ENCODE measurements around the gene HDAC9.

HDAC9 gene

DNA sequence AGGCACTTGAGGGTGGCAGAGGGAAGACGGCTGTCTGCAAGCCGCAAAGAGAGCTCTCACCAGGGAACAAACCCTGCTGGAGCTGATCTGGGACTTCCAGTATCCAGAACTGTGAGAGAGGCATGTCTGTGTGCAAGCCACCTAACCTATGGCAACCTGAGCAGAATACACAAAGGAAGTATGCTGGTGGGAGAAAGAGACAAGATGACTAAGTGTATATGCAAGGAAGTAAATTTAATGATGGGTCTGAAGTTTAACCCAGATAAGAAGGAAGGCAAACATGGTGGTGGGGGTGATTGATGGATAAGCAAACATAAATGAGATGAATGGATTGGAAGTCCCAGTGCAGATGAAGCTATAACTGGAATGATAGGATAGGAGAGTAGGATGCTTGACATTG, 328.6 kb downstream of the HDAC9 start:
- no peak overlapping the region for H4K8ac ChIP-seq (ENCODE audit: low read depth, low read length)
- H3K4me3 ChIP-seq (ENCODE audit: low read length), result no peak overlapping the region
- no peak overlapping the region for H3K23ac ChIP-seq (ENCODE audit: low read length)
- H3K79me2 ChIP-seq (ENCODE audit: control insufficient read depth, insufficient read depth, low read length), result no peaks in the 10 kb centered on the region
- no peak overlapping the region for H3K56ac ChIP-seq (ENCODE audit: low read length)
- H3K4me2 ChIP-seq (ENCODE audit: low read length), result no peak overlapping the region
- H2BK5ac ChIP-seq (ENCODE audit: low read length), result no peak overlapping the region
- no peak overlapping the region for H2AK5ac ChIP-seq (ENCODE audit: low read length)
- no peaks in the 10 kb centered on the region for H3K27me3 ChIP-seq (ENCODE audit: insufficient read depth, low read length, poor library complexity)
- H3K79me1 ChIP-seq (ENCODE audit: low read length), result no peaks in the 10 kb centered on the region
- no peak overlapping the region for H2BK15ac ChIP-seq (replicated peaks; ENCODE audit: low read depth)
- no peak overlapping the region for H3K18ac ChIP-seq (ENCODE audit: low read length)
- H3K27ac ChIP-seq (ENCODE audit: low read depth, low read length), result no peak overlapping the region
- DNase-seq, result no peak
- no peak overlapping the region for H2BK120ac ChIP-seq (ENCODE audit: low read depth, low read length)
- H3K4ac ChIP-seq (ENCODE audit: low read depth, low read length), result no peak overlapping the region
- H4K5ac ChIP-seq (ENCODE audit: low read length), result no peak overlapping the region
- no peaks in the 10 kb centered on the region for H3K4me1 ChIP-seq (ENCODE audit: control insufficient read depth, low read depth, low read length)
- no peak overlapping the region for H3K9ac ChIP-seq (ENCODE audit: low read length)
- WGBS (ENCODE audit: extremely low coverage, insufficient coverage, low lambda C conversion rate), result no CpG with 5 or more reads among the region's 2 CpGs
- H3K36me3 ChIP-seq (ENCODE audit: control insufficient read depth, insufficient read depth, low read length), result no peaks in the 10 kb centered on the region

DNA sequence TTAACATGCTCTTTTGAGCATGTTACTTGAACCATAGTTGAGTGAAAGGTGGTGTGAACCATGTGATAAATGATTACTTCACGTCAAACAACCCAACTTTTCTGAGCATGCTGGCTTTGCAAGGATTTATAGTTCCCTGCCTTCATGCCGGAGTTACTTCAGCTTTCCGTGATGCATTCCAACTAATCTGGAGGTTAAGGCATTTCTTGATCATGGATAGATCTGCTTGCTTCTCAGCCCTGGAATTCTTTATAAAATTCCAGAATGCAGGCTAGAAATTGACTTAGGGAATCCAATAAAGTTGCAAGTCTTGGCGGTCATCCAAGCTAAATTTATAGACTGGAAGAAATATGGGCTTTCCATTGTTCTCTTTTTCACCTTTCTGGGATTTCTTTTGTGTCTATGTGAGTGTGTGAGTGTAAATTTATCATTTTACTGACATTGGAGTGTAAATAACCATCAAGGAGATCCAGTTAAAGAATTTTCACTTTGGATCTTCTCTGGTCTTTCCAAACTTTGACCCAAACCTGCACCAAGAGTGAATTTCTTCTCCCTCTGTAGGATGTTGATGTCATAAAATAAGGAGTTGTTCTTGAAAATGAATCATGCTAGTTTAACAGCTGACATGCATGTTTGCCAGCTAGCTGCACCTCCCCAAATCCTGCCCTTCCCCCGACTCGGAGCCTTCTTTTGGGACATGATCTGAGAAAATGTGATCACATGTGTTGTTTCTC, 332.9 kb downstream of the HDAC9 start:
- no peak overlapping the region for H4K5ac ChIP-seq (ENCODE audit: low read length)
- no peaks in the 10 kb centered on the region for H3K36me3 ChIP-seq (ENCODE audit: control insufficient read depth, insufficient read depth, low read length)
- no CpG with 5 or more reads among the region's 6 CpGs for WGBS (ENCODE audit: extremely low coverage, insufficient coverage, low lambda C conversion rate)
- no peak overlapping the region for H3K4me2 ChIP-seq (ENCODE audit: low read length)
- no peak overlapping the region for H3K23ac ChIP-seq (ENCODE audit: low read length)
- H2BK15ac ChIP-seq (replicated peaks; ENCODE audit: low read depth), result no peak overlapping the region
- H3K4me3 ChIP-seq (ENCODE audit: low read length), result no peak overlapping the region
- H3K4ac ChIP-seq (ENCODE audit: low read depth, low read length), result no peak overlapping the region
- no peaks in the 10 kb centered on the region for H3K27me3 ChIP-seq (ENCODE audit: insufficient read depth, low read length, poor library complexity)
- H3K56ac ChIP-seq (ENCODE audit: low read length), result no peak overlapping the region
- no peak overlapping the region for H3K9ac ChIP-seq (ENCODE audit: low read length)
- no peak overlapping the region for H2BK120ac ChIP-seq (ENCODE audit: low read depth, low read length)
- no peaks in the 10 kb centered on the region for H3K4me1 ChIP-seq (ENCODE audit: control insufficient read depth, low read depth, low read length)
- no peak overlapping the region for H3K27ac ChIP-seq (ENCODE audit: low read depth, low read length)
- H2BK5ac ChIP-seq (ENCODE audit: low read length), result no peak overlapping the region
- DNase-seq, result no peak
- H2AK5ac ChIP-seq (ENCODE audit: low read length), result no peak overlapping the region
- no peaks in the 10 kb centered on the region for H3K79me1 ChIP-seq (ENCODE audit: low read length)
- H4K8ac ChIP-seq (ENCODE audit: low read depth, low read length), result no peak overlapping the region
- H3K79me2 ChIP-seq (ENCODE audit: control insufficient read depth, insufficient read depth, low read length), result no peaks in the 10 kb centered on the region
- no peak overlapping the region for H3K18ac ChIP-seq (ENCODE audit: low read length)

DNA sequence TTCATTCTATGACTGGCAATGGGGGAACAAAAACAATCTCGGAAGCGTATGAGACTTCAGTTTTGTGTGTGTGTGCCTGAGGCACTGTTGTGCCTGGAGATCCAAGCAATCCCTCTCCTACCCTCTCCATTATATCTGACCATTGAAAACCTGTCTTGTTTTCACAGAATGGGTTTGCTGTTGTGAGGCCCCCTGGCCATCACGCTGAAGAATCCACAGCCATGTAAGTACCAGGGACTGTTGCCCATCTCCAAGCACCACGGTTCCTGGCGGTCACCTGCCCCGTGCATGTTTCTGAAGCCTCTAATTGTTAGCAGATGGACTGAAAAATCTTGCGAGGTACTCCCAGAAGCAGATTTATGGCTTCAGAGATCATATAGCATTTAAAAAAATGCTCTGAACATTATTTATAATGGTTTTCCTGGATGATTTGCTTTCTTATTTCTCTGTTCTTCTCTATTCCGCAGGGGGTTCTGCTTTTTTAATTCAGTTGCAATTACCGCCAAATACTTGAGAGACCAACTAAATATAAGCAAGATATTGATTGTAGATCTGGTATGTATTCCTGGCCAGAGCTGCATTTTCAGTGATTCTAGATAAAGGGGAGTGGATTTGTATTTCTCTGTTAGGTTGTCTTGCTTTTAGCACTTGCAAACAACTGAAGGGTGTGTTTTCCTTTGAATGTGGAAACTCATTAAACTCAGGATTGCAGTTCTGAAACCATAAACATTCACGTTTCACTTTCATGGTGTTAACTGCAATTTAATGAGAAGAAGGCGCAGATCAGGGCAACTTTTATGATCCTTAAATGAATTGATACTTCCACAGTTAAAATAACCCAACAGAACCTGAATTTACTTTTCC, 333.7 kb downstream of the HDAC9 start:
- no peak overlapping the region for H2BK5ac ChIP-seq (ENCODE audit: low read length)
- WGBS (ENCODE audit: extremely low coverage, insufficient coverage, low lambda C conversion rate), result no CpG with 5 or more reads among the region's 11 CpGs
- H3K23ac ChIP-seq (ENCODE audit: low read length), result no peak overlapping the region
- H3K18ac ChIP-seq (ENCODE audit: low read length), result no peak overlapping the region
- no peak for DNase-seq
- no peak overlapping the region for H2AK5ac ChIP-seq (ENCODE audit: low read length)
- H3K9ac ChIP-seq (ENCODE audit: low read length), result no peak overlapping the region
- no peak overlapping the region for H3K27ac ChIP-seq (ENCODE audit: low read depth, low read length)
- no peak overlapping the region for H4K5ac ChIP-seq (ENCODE audit: low read length)
- no peaks in the 10 kb centered on the region for H3K79me1 ChIP-seq (ENCODE audit: low read length)
- no peak overlapping the region for H4K8ac ChIP-seq (ENCODE audit: low read depth, low read length)
- H3K36me3 ChIP-seq (ENCODE audit: control insufficient read depth, insufficient read depth, low read length), result no peaks in the 10 kb centered on the region
- H3K4me1 ChIP-seq (ENCODE audit: control insufficient read depth, low read depth, low read length), result no peaks in the 10 kb centered on the region
- no peak overlapping the region for H2BK15ac ChIP-seq (replicated peaks; ENCODE audit: low read depth)
- H2BK120ac ChIP-seq (ENCODE audit: low read depth, low read length), result no peak overlapping the region
- no peak overlapping the region for H3K4me3 ChIP-seq (ENCODE audit: low read length)
- H3K4me2 ChIP-seq (ENCODE audit: low read length), result no peak overlapping the region
- no peaks in the 10 kb centered on the region for H3K79me2 ChIP-seq (ENCODE audit: control insufficient read depth, insufficient read depth, low read length)
- no peaks in the 10 kb centered on the region for H3K27me3 ChIP-seq (ENCODE audit: insufficient read depth, low read length, poor library complexity)
- H3K56ac ChIP-seq (ENCODE audit: low read length), result no peak overlapping the region
- H3K4ac ChIP-seq (ENCODE audit: low read depth, low read length), result no peak overlapping the region

DNA sequence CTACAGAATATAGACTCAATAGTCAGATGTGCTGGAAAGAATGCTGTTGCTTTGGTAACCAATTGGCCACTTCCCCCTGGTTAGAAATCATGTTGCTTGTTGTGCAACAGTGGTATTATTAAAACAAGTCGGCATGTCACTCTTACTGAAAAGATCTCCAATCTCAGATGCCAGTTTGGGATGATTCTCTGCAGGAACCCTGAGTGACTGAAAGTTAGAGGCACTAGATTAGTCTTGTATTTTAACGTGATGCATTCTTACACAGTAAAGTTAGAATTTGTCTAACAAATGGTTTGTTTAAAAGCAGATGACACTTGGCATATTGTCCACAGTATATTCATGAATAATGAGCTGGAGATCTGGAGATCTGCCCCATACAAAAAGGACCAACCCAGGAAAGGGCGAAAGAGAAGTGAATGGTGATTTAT, 334.3 kb downstream of the HDAC9 start:
- no peaks in the 10 kb centered on the region for H3K4me1 ChIP-seq (ENCODE audit: control insufficient read depth, low read depth, low read length)
- no peak overlapping the region for H3K23ac ChIP-seq (ENCODE audit: low read length)
- H3K36me3 ChIP-seq (ENCODE audit: control insufficient read depth, insufficient read depth, low read length), result no peaks in the 10 kb centered on the region
- H4K8ac ChIP-seq (ENCODE audit: low read depth, low read length), result no peak overlapping the region
- no peak overlapping the region for H3K4ac ChIP-seq (ENCODE audit: low read depth, low read length)
- no peak overlapping the region for H2BK120ac ChIP-seq (ENCODE audit: low read depth, low read length)
- H3K27me3 ChIP-seq (ENCODE audit: insufficient read depth, low read length, poor library complexity), result no peaks in the 10 kb centered on the region
- H3K27ac ChIP-seq (ENCODE audit: low read depth, low read length), result no peak overlapping the region
- WGBS (ENCODE audit: extremely low coverage, insufficient coverage, low lambda C conversion rate), result no CpG with 5 or more reads among the region's 3 CpGs
- no peak overlapping the region for H2BK15ac ChIP-seq (replicated peaks; ENCODE audit: low read depth)
- no peak overlapping the region for H3K9ac ChIP-seq (ENCODE audit: low read length)
- no peaks in the 10 kb centered on the region for H3K79me1 ChIP-seq (ENCODE audit: low read length)
- no peaks in the 10 kb centered on the region for H3K79me2 ChIP-seq (ENCODE audit: control insufficient read depth, insufficient read depth, low read length)
- H3K56ac ChIP-seq (ENCODE audit: low read length), result no peak overlapping the region
- no peak overlapping the region for H4K5ac ChIP-seq (ENCODE audit: low read length)
- H3K18ac ChIP-seq (ENCODE audit: low read length), result no peak overlapping the region
- no peak overlapping the region for H3K4me2 ChIP-seq (ENCODE audit: low read length)
- no peak overlapping the region for H3K4me3 ChIP-seq (ENCODE audit: low read length)
- no peak for DNase-seq
- no peak overlapping the region for H2AK5ac ChIP-seq (ENCODE audit: low read length)
- H2BK5ac ChIP-seq (ENCODE audit: low read length), result no peak overlapping the region

DNA sequence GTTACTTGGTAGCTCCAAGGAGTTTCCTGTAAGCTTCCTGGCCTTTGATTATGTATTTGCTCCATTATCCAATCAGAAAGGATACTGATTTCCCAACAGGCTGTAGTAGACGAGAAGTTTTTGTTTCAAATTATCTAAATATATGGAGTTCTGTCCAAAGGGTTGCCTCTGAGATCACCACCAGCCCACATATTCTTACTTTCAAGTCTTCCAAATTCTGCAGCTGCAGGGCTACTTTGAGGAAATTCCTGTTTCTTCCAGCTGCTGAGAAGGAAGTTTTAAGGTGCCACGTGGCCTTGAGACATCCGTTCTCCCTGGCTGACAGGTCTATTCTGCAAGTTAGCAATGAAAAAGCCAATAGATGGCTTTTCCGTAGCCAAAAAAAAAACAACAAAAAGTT, 335.9 kb downstream of the HDAC9 start:
- Histone ChIP-seq H2BK15ac (replicated peaks; ENCODE audit: low read depth) (no peak overlapping the region), H3K27ac (ENCODE audit: low read depth, low read length) (no peak overlapping the region), H4K5ac (ENCODE audit: low read length) (no peak overlapping the region), H3K9ac (ENCODE audit: low read length) (no peak overlapping the region), H2BK5ac (ENCODE audit: low read length) (no peak overlapping the region), H3K23ac (ENCODE audit: low read length) (no peak overlapping the region), H3K56ac (ENCODE audit: low read length) (no peak overlapping the region), H4K8ac (ENCODE audit: low read depth, low read length) (no peak overlapping the region), H3K27me3 (ENCODE audit: insufficient read depth, low read length, poor library complexity) (no peaks in the 10 kb centered on the region), H2AK5ac (ENCODE audit: low read length) (no peak overlapping the region), H2BK120ac (ENCODE audit: low read depth, low read length) (no peak overlapping the region), H3K4me1 (ENCODE audit: control insufficient read depth, low read depth, low read length) (no peaks in the 10 kb centered on the region), H3K4me3 (ENCODE audit: low read length) (no peak overlapping the region), H3K36me3 (ENCODE audit: control insufficient read depth, insufficient read depth, low read length) (no peaks in the 10 kb centered on the region), H3K4ac (ENCODE audit: low read depth, low read length) (no peak overlapping the region), H3K4me2 (ENCODE audit: low read length) (no peak overlapping the region), H3K79me2 (ENCODE audit: control insufficient read depth, insufficient read depth, low read length) (no peaks in the 10 kb centered on the region), H3K18ac (ENCODE audit: low read length) (no peak overlapping the region), H3K79me1 (ENCODE audit: low read length) (no peaks in the 10 kb centered on the region)
- WGBS (ENCODE audit: extremely low coverage, insufficient coverage, low lambda C conversion rate), result no CpG with 5 or more reads among the region's 4 CpGs
- DNase-seq, result no peak

All from mesendoderm (in vitro differentiated cells).